K562 (cell line): ENCODE measurements around the gene BMI1. TPM values are rescaled to one million over a fixed set of nuclear protein-coding genes. Genes with fewer than 3 reads are reported as not detected.

Experiments
- CHD4 ChIP-seq: fragments of 200-600 bp; sonication (generic); IDR thresholded peaks from 3 replicates; pipeline ENCODE4 v1.6.1; 2012; ENCODE audit warnings: low read depth, mild to moderate bottlenecking, mixed read lengths, low read length, inconsistent platforms; ENCODE audit not compliant: insufficient read depth, insufficient replicate concordance, poor library complexity, severe bottlenecking
- CREB5 ChIP-seq: fragments of 250-450 bp; sonication (Bioruptor Pico); IDR thresholded peaks from 2 replicates; pipeline ENCODE4 v1.5.0; 2020; ENCODE audit warnings: mild to moderate bottlenecking
- DACH1 ChIP-seq: fragments of 450-650 bp; IDR thresholded peaks from 2 replicates; pipeline ENCODE4 v1.6.1; 2018; ENCODE audit not compliant: partially characterized antibody
- FIP1L1 ChIP-seq: fragments of 200-400 bp; formaldehyde crosslinking; IDR thresholded peaks from 2 replicates; pipeline ENCODE4 v1.6.1; 2018; ENCODE audit warnings: mild to moderate bottlenecking, low read depth, low read length; ENCODE audit not compliant: poor library complexity, severe bottlenecking
- GATA2 ChIP-seq: sonication (generic); formaldehyde crosslinking; IDR thresholded peaks from 2 replicates; pipeline ENCODE4 v1.4.0; 2020; ENCODE audit warnings: mild to moderate bottlenecking, missing genetic modification reagents
- KDM1A ChIP-seq, 2 experiments: fragments of 450-650 bp; IDR thresholded peaks; 2 replicates each; pipeline ENCODE4 v1.6.1; 2016; ENCODE audit warnings: mild to moderate bottlenecking in 2 of 2
- KDM2B ChIP-seq: fragments of 250-450 bp; sonication (Bioruptor Pico); IDR thresholded peaks from 2 replicates; pipeline ENCODE4 v1.8.0; 2021; ENCODE audit warnings: mild to moderate bottlenecking, moderate library complexity
- MEF2D ChIP-seq: conservative IDR thresholded peaks from 2 replicates; pipeline ENCODE4 v1.6.1; 2016; ENCODE audit warnings: low read depth, missing genetic modification characterization, missing compliant biosample characterization
- MNT ChIP-seq, 2 experiments: fragments of 450-650 bp; conservative IDR thresholded peaks; 2 replicates each; pipeline ENCODE4 v1.6.1; 2017; ENCODE audit warnings: mild to moderate bottlenecking in 2 of 2, moderate library complexity in 2 of 2
- MYBL2 ChIP-seq, 2 experiments: fragments of 450-650 bp in 1 of 2; sonication (generic) in 1 of 2; formaldehyde crosslinking in 1 of 2; IDR thresholded peaks; 2 replicates each; pipeline versions ENCODE4 v1.6.1 to v1.8.1; 2017 to 2022; ENCODE audit warnings: borderline replicate concordance in 1 of 2, inconsistent platforms in 1 of 2, low read depth in 1 of 2, mild to moderate bottlenecking in 1 of 2, missing genetic modification reagents in 1 of 2, moderate library complexity in 1 of 2
- PATZ1 ChIP-seq: fragments of 250-450 bp; sonication (Bioruptor Pico); IDR thresholded peaks from 2 replicates; pipeline ENCODE4 v1.5.0; 2020; ENCODE audit warnings: mild to moderate bottlenecking, borderline replicate concordance
- PHB ChIP-seq: fragments of 250-450 bp; sonication (Bioruptor Pico); IDR thresholded peaks from 2 replicates; pipeline ENCODE4 v1.5.0; 2021
- POLR2G ChIP-seq: fragments of 200-400 bp; formaldehyde crosslinking; IDR thresholded peaks from 2 replicates; pipeline ENCODE4 v1.6.1; 2017; ENCODE audit warnings: low read depth, mild to moderate bottlenecking, antibody characterized with exemption, low read length, moderate library complexity
- SMARCA5 ChIP-seq: fragments of 450-650 bp; IDR thresholded peaks from 2 replicates; pipeline ENCODE4 v1.6.1; 2016
- SUPT5H ChIP-seq: fragments of 450-650 bp; IDR thresholded peaks from 2 replicates; pipeline ENCODE4 v1.6.1; 2016
- USF1 ChIP-seq: sonication (generic); formaldehyde crosslinking; IDR thresholded peaks from 2 replicates; pipeline ENCODE4 v1.9.0; 2022; ENCODE audit warnings: mild to moderate bottlenecking, missing genetic modification reagents
- ZBTB7A ChIP-seq: IDR thresholded peaks from 2 replicates; pipeline ENCODE4 v1.6.1; 2011; ENCODE audit warnings: low read depth, mild to moderate bottlenecking, low read length, moderate library complexity, borderline replicate concordance; ENCODE audit not compliant: control insufficient read depth
- ZNF124 ChIP-seq: sonication (generic); formaldehyde crosslinking; IDR thresholded peaks from 2 replicates; pipeline ENCODE4 v1.8.1; 2022; ENCODE audit warnings: missing genetic modification reagents
- ZNF23 ChIP-seq: fragments of 250-450 bp; sonication (Bioruptor Pico); IDR thresholded peaks from 2 replicates; pipeline ENCODE4 v1.4.0; 2020; ENCODE audit warnings: mild to moderate bottlenecking
- ZNF695 ChIP-seq: fragments of 450-650 bp; formaldehyde crosslinking; IDR thresholded peaks from 2 replicates; pipeline ENCODE4 v1.4.0; 2020; ENCODE audit warnings: mild to moderate bottlenecking, moderate library complexity
- ZNF766 ChIP-seq: fragments of 200-800 bp; sonication (Bioruptor generic); conservative IDR thresholded peaks from 2 replicates; pipeline ENCODE4 v1.6.1; 2016; ENCODE audit warnings: missing genetic modification characterization, missing compliant biosample characterization
- ZZZ3 ChIP-seq: fragments of 450-650 bp; IDR thresholded peaks from 2 replicates; pipeline ENCODE4 v1.6.1; 2016; ENCODE audit warnings: antibody characterized with exemption, mild to moderate bottlenecking, moderate library complexity
- polyA plus RNA-seq, 8 experiments: library from polyadenylated mRNA; depleted of rRNA in 4 of 8; stranded (reverse) in 5 of 8; unstranded in 3 of 8; fragments of >200 nt; fragmentation: Nextera tagmentation in 2 of 8; fragmentation: Illumina TruSeq in 1 of 8; extraction: Ambion mirVana in 2 of 8; extraction: Trizol in 1 of 8; gene quantifications; 2 replicates each; pipeline versions ENCODE4 v1.2.1 to v1.2.3, GENCODE V29; 2011 to 2014; ENCODE audit warnings: inconsistent platforms in 1 of 8, missing spikeins in 1 of 8
- total RNA-seq, 7 experiments: library from RNA; depleted of rRNA in 6 of 7; stranded (reverse); fragments of >200 nt in 6 of 7; fragmentation: Illumina TruSeq in 2 of 7; extraction: Trizol in 2 of 7; gene quantifications; 2 replicates each; pipeline versions ENCODE4 v1.2.1 to v1.2.3, GENCODE V29; 2011 to 2021; ENCODE audit warnings: low replicate concordance in 1 of 7

BMI1 gene
- total and polyA plus RNA-seq, 9 of the 15 experiments (the other 6 are each of a cell fraction or from before 2014, with no cell fraction given), result 21.4 to 103 (median 70.8) TPM

GRCh38 chr10:22315455-22316285 is 5.2 kb upstream of the BMI1 start (continued):
- no peak for TF ChIP-seq ZNF695 (CRISPR knock-in tag)
- TF ChIP-seq SMARCA5, result 0 out of 2 replicates have a peak, but pooled peaks have one; percentile 57
- TF ChIP-seq ZNF124 (CRISPR knock-in tag), result no peak
- no peak for TF ChIP-seq ZZZ3
- TF ChIP-seq CHD4, result no peak
- TF ChIP-seq ZNF23 (CRISPR knock-in tag), result no peak
- TF ChIP-seq KDM2B (CRISPR knock-in tag), result 0 out of 2 replicates have a peak, but pooled peaks have one; percentile 67
- TF ChIP-seq DACH1, result peak; percentile 9
- no peak for TF ChIP-seq CREB5
- TF ChIP-seq SUPT5H, result no peak
- TF ChIP-seq ZNF766 (CRISPR knock-in tag), result no peak
- TF ChIP-seq MEF2D, result no peak
- no peak for TF ChIP-seq USF1 (CRISPR knock-in tag)
- peak; percentile 89; the same call in 1 of the 2 replicates for TF ChIP-seq ZBTB7A
- TF ChIP-seq PHB (CRISPR knock-in tag), result no peak
- peak; percentile 14 for TF ChIP-seq FIP1L1
- TF ChIP-seq GATA2 (CRISPR knock-in tag), result no peak
- no peak for TF ChIP-seq PATZ1 (CRISPR knock-in tag)
- peak in 1 of 2 experiments; percentile 40; a peak in 1 of 4 replicates for TF ChIP-seq KDM1A (IDR thresholded peaks at IDR 0.05)
- TF ChIP-seq MNT (conservative IDR thresholded peaks at IDR 0.05), result no peak
- TF ChIP-seq MYBL2 (IDR thresholded peaks at IDR 0.05; ENCODE audit: low read depth), result no peak
- TF ChIP-seq MYBL2 (CRISPR knock-in tag; IDR thresholded peaks at IDR 0.05; ENCODE audit: borderline replicate concordance), result no peak
- peak; percentile 88 for TF ChIP-seq POLR2G
